GM18508 (cell line): Measurements from ENCODE around the gene SLC26A9.

Source experiments
- ATAC-seq: cut with Tn5 transposase; IDR thresholded peaks from one replicate; pipeline ENCODE4 v1.9.1; 2021; ENCODE audit warnings: moderate number of reproducible peaks; ENCODE audit not compliant: insufficient read depth, unreplicated experiment

SLC26A9 gene

DNA sequence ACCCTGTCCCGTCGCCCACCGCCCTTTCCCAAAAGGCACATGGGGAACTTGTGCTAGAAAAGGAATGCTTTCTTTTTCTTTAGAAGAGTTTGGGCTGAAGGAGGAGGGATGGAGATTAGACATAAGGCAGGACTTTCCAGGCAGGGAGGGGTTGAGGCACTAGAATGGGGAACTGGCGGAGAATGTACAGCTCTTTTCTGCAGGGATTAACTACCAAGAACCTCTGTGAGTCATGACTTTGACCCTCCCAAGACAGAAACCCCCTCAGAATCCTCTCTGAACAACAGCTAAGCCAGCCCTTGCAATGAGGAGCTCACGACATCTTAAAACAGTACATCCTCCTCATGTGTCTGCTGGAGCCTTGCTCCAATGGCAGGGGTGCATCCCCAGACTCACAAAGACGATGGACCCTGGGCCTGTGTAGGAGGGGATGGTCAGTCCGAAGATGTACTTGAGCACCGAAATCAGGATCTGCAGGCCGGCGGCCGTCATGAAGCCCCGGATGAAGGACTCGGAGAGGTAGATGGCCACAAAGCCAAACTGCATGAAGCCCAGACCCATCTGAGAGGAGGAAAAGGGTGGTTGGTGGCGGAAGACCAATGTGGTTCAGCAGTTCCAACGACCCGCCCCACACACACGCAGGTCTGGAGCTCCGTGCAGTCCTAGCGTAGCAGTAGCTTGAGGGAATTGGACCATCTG lies 13.6 kb downstream of the SLC26A9 start:
- ATAC-seq = no peak

GRCh38 chr1:205928317-205928716 lies 14.9 kb downstream of the SLC26A9 start:
- ATAC-seq = no peak

- ATAC-seq = no peak
These were observed 15.6 kb downstream of the SLC26A9 start for GRCh38 chr1:205927676-205928075.

DNA sequence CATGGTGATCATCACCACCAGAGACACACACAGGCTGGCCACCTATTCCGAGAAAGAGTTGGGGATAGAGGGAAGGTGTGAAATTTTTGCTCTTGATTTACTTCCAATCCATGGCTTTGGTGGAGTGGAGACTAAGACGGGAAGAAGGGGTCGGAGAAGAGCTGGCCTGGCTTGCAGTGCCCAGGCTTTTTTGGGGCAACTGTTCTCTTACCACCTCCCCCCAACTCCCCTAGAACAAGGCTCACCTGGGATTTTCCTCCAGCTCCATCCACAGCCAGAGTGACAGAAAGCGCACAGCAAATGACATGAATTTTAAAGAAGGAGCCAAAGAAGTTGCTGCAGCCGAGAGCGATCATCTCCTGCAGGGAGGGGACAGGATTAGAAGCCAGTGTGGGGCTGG lies 16.0 kb downstream of the SLC26A9 start:
- no peak for ATAC-seq

GRCh38 chr1:205926636-205927035 lies 16.6 kb downstream of the SLC26A9 start:
- ATAC-seq = no peak

- ATAC-seq = no peak
These were observed 17.0 kb downstream of the SLC26A9 start for GRCh38 chr1:205926213-205926612.

GRCh38 chr1:205925736-205926135 lies 17.5 kb downstream of the SLC26A9 start:
- no peak for ATAC-seq

- no peak for ATAC-seq
These were observed 18.8 kb downstream of the SLC26A9 start for GRCh38 chr1:205924460-205924790.

DNA sequence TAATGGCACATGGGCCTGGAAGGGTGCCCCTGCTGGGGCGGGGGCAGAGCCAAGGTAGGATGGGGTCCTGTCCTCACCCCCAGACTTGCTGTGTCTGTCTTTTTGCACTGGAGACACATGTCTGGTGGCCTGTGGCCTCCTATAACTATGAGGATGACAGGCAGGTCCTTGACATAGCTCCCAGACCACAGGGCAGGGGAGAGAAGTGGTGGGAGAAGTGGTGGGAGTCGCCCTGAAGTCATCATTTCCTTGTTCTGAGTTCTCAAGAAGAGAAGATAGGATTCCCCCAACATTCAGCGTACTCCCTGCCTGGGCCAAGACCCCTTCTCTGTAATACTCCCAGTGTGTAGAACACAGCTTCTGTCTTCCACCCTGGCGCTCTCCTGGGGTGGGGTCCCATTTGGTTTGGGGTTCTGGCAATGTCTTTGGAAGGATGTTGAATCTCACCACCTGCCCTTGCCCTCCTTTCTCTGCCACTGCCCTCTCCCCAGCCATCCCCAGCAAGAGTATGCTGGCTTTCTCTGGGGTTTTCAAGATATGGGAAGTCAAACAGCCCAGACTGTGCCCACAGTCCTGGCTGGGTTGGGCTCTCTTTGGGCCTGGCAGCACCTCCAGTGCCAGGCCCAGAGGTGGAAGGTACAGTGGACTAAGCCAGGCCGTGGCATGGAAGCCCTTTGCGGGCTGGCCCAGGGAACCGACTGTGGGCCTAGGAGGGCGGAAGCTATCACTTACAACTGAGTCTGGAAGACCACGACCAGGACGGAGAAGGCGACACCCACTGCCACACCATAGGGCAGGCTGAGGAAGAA lies 19.4 kb downstream of the SLC26A9 start:
- ATAC-seq = no peak

DNA sequence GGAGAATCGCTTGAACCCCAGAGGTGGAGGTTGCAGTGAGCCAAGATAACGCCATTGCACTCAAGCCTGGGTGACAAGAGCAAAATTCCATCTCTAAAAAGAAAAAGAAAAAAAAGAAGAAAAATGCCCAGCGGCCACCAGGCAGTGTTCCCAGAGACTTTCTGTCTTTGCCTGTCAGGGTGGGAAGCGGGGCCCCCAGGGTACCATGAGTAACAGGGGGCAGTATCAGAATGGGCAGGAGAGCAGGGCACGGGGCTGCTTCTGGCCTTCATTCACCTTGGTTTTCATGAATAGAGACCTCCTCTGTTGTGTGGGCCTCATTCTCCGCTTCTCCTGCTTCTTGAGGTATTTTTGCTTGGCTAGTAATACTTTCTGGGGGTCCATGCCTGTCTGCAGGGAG lies 20.4 kb downstream of the SLC26A9 start:
- ATAC-seq = no peak

- no peak for ATAC-seq
These were observed 20.9 kb downstream of the SLC26A9 start for GRCh38 chr1:205922314-205922713.

DNA sequence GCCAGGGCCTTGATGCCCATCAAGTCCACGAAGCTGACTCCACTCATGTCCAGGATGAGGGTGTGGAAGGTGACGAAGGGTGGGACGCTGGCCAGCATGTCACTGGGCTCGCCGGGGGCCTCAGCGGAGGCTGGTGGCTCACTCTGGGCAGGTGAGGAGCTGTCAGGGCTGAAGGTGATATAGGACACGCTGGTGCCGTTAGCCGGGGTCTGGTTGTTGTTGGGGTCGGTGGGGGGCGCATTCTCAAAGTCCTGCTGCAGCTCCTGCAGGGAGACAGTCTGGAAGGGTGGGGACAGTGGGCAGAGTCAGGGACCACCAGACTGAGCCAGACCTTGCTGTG lies 21.7 kb downstream of the SLC26A9 start:
- ATAC-seq = no peak

- ATAC-seq = no peak
These were observed 22.2 kb downstream of the SLC26A9 start for GRCh38 chr1:205920861-205921569.

GRCh38 chr1:205920159-205920558 lies 23.1 kb downstream of the SLC26A9 start:
- no peak for ATAC-seq

- no peak for ATAC-seq
These were observed 24.1 kb downstream of the SLC26A9 start for GRCh38 chr1:205918955-205919746.

DNA sequence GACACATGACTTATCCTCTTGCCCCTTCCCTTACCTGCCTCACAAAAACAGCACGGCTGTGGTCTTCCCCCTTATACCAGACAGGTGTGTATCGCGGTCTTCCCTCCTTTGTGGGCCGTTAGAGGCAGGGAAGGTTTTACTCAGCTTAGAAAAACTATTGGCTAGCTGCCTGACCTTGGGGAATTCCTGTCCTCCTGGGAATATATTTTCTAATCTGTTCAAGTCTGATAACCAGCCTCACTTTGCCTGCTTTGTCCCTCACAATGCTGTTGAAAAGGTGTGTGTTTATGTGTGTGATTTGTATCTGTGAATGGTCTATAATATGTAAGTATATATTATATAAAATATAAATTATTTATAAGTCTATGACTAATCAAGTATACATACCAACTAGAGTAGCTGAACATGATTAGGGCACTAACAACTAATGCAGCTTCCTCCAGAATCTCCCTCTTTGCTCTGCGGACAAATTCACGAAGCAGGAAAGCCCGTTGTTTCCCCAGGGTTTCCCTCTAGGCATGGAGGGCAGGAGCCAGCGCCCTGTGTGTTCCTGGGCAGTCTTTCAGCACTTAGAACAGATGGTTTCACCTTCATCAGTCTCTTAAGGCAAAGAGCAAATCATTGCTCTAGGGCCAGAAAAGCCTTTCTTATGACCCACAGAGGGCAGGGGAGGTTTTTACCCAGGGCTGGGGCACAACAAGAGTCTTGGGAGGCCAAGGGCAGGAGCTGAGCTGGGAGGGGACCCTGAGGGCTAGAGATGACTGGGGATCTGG lies 25.6 kb downstream of the SLC26A9 start:
- no peak for ATAC-seq

GRCh38 chr1:205916541-205916940 lies 26.7 kb downstream of the SLC26A9 start:
- ATAC-seq = no peak

GRCh38 chr1:205915354-205915990 lies 27.8 kb downstream of the SLC26A9 start:
- no peak for ATAC-seq

DNA sequence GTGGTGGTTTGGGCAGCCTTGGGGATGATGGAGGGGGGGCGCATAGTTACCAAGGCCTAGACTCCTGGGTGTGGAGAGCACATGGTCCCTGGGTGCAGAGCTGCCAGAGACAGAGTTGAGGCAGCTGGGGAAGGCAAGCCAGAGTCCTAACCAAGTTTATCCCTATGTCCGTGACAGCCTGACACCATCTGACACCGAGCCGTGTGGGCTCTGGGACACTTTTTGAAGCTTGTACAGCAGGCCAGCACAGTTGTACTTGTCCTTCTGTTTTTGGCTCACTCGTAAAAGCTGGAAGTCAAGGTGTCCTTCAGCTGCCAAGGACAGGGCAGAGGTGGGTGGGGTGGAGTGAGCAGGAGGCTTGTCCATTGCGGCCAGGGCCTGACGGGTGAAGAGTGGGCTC lies 28.5 kb downstream of the SLC26A9 start:
- ATAC-seq = no peak

- ATAC-seq = no peak
These were observed 29.1 kb downstream of the SLC26A9 start for GRCh38 chr1:205914155-205914507.
